Suprapubic skin (tissue), 4 donors: ENCODE data around the gene ECE1. TPM values are rescaled to one million over a fixed set of nuclear protein-coding genes. Genes with fewer than 3 reads are reported as not detected.

Source experiments
- DNase-seq, 2 donors: peaks; one replicate each; pipeline ENCODE4 v3.0.0-alpha.2; 2019; ENCODE audit warnings: low spot score in 2 of 2
- H3K27ac ChIP-seq: fragments of 200-600 bp; sonication (generic); one replicate; pipeline ENCODE4 v1.5.1; 2019
- H3K27me3 ChIP-seq: fragments of 200-600 bp; sonication (generic); one replicate; pipeline ENCODE4 v1.5.1; 2019
- H3K36me3 ChIP-seq: fragments of 200-600 bp; sonication (generic); one replicate; pipeline ENCODE4 v1.5.1; 2019
- H3K4me1 ChIP-seq: fragments of 200-600 bp; sonication (generic); one replicate; pipeline ENCODE4 v1.5.1; 2019
- H3K4me3 ChIP-seq: fragments of 200-600 bp; sonication (generic); one replicate; pipeline ENCODE4 v1.5.1; 2019; ENCODE audit warnings: mild to moderate bottlenecking
- H3K9me3 ChIP-seq: fragments of 200-600 bp; sonication (generic); one replicate; pipeline ENCODE4 v1.5.1; 2019
- CTCF ChIP-seq, 2 donors: fragments of 200-600 bp in 1 of 2; fragments of 450-650 bp in 1 of 2; sonication (generic) in 1 of 2; IDR thresholded peaks; one replicate each; pipeline ENCODE4 v1.5.1; 2016 to 2019; ENCODE audit warnings: antibody characterized with exemption in 2 of 2, mild to moderate bottlenecking in 1 of 2, moderate library complexity in 1 of 2
- EP300 ChIP-seq: sonication (generic); formaldehyde crosslinking; IDR thresholded peaks from one replicate; pipeline ENCODE4 v1.6.1; 2017; ENCODE audit warnings: antibody characterized with exemption
- POLR2A ChIP-seq, 2 donors: fragments of 450-650 bp; IDR thresholded peaks; one replicate each; pipeline ENCODE4 v1.6.1; 2017; ENCODE audit warnings: antibody characterized with exemption in 2 of 2, mild to moderate bottlenecking in 2 of 2, moderate library complexity in 2 of 2
- POLR2AphosphoS5 ChIP-seq, 3 donors: sonication (generic); formaldehyde crosslinking; IDR thresholded peaks; one replicate each; pipeline ENCODE4 v1.6.1; 2017; ENCODE audit warnings: antibody characterized with exemption in 3 of 3
- WGBS: methylation state at CpG from one replicate; pipeline ENCODE4 v1.1.5; 2018; 5-methylcytosine and 5-hydroxymethylcytosine counted together
- total RNA-seq, 4 donors: library from RNA; depleted of rRNA; stranded (reverse); fragments of >200 nt; gene quantifications; one replicate each; pipeline ENCODE4 v1.1.0, GENCODE V29; 2016

The ECE1 gene
- total RNA-seq, 4 donors from 2014 or later: 40.8 to 64.2 (median 55.3) TPM

GRCh38 chr1:21278860-21279845 is 11.1 kb downstream of the ECE1 start:
- Histone ChIP-seq H3K4me3 (peak overlapping the region; percentile 6), H3K9me3 (no peaks in the 10 kb centered on the region), H3K36me3 (no peaks in the 10 kb centered on the region), H3K4me1 (peaks cover 48% of the 10 kb centered on the region), H3K27ac (peak overlapping the region; percentile 74), H3K27me3 (no peaks in the 10 kb centered on the region)
- DNase-seq: no peak
- WGBS: 67% methylated on average over 10 of the region's 28 CpGs
- TF ChIP-seq EP300: no peak
- no peak for TF ChIP-seq CTCF (IDR thresholded peaks at IDR 0.05)
- no peak for TF ChIP-seq POLR2A (IDR thresholded peaks at IDR 0.05)
- TF ChIP-seq POLR2AphosphoS5 (IDR thresholded peaks at IDR 0.05): no peak

GRCh38 chr1:21278208-21278859 is 11.9 kb downstream of the ECE1 start:
- H3K9me3 ChIP-seq: no peaks in the 10 kb centered on the region
- no peak for TF ChIP-seq POLR2AphosphoS5 (IDR thresholded peaks at IDR 0.05)
- no peak for TF ChIP-seq POLR2A (IDR thresholded peaks at IDR 0.05)
- TF ChIP-seq EP300: no peak
- no peak for TF ChIP-seq CTCF (IDR thresholded peaks at IDR 0.05)
- peak overlapping the region; percentile 74 for H3K27ac ChIP-seq
- 61% methylated on average over 9 of the region's 9 CpGs for WGBS
- no peak for DNase-seq
- H3K36me3 ChIP-seq: no peaks in the 10 kb centered on the region
- no peaks in the 10 kb centered on the region for H3K27me3 ChIP-seq
- H3K4me1 ChIP-seq: peaks cover 51% of the 10 kb centered on the region
- no peak overlapping the region for H3K4me3 ChIP-seq

GRCh38 chr1:21277180-21277579 is 13.1 kb downstream of the ECE1 start:
- Histone ChIP-seq H3K9me3 (no peaks in the 10 kb centered on the region), H3K27me3 (no peaks in the 10 kb centered on the region), H3K4me1 (peaks cover 51% of the 10 kb centered on the region), H3K27ac (no peak overlapping the region), H3K4me3 (no peak overlapping the region), H3K36me3 (peaks cover 7% of the 10 kb centered on the region)
- TF ChIP-seq EP300 (no peak), CTCF (IDR thresholded peaks at IDR 0.05) (no peak), POLR2AphosphoS5 (IDR thresholded peaks at IDR 0.05) (no peak), POLR2A (IDR thresholded peaks at IDR 0.05) (no peak)
- DNase-seq: no peak
- 58% methylated on average over 6 of the region's 7 CpGs for WGBS

- peaks cover 35% of the 10 kb centered on the region for H3K4me1 ChIP-seq
- TF ChIP-seq POLR2A (IDR thresholded peaks at IDR 0.05) (no peak), CTCF (IDR thresholded peaks at IDR 0.05) (no peak), POLR2AphosphoS5 (IDR thresholded peaks at IDR 0.05) (no peak), EP300 (no peak)
- H3K27ac ChIP-seq: no peak overlapping the region
- H3K4me3 ChIP-seq: no peak overlapping the region
- no peaks in the 10 kb centered on the region for H3K9me3 ChIP-seq
- 91% methylated on average over 5 of the region's 8 CpGs for WGBS
- H3K27me3 ChIP-seq: no peaks in the 10 kb centered on the region
- H3K36me3 ChIP-seq: peaks cover 50% of the 10 kb centered on the region
- DNase-seq: no peak
These were observed 17.7 kb downstream of the ECE1 start for GRCh38 chr1:21272540-21272939.

GRCh38 chr1:21271550-21271949 is 18.7 kb downstream of the ECE1 start:
- Histone ChIP-seq H3K4me3 (no peak overlapping the region), H3K27me3 (no peaks in the 10 kb centered on the region), H3K4me1 (peaks cover 26% of the 10 kb centered on the region), H3K27ac (no peak overlapping the region), H3K9me3 (no peaks in the 10 kb centered on the region), H3K36me3 (peaks cover 51% of the 10 kb centered on the region)
- 87% methylated on average over 6 of the region's 6 CpGs for WGBS
- no peak for TF ChIP-seq EP300
- TF ChIP-seq CTCF (IDR thresholded peaks at IDR 0.05): no peak
- no peak for TF ChIP-seq POLR2A (IDR thresholded peaks at IDR 0.05)
- no peak for TF ChIP-seq POLR2AphosphoS5 (IDR thresholded peaks at IDR 0.05)
- DNase-seq: no peak
